ENCODE measurements around the gene LMTK3. TPM values are rescaled to one million over a fixed set of nuclear protein-coding genes. Genes with fewer than 3 reads are reported as not detected.
A peak's percentile ranks its signal among the peaks of the same experiment; 100 is the strongest.

Gene LMTK3
- total and polyA plus RNA-seq, 9 of the 15 experiments (the other 6 are each of a cell fraction or from before 2014, with no cell fraction given) = 0.35 to 12.3 (median 2.0) TPM; not detected in 2

GRCh38 chr19:48489608-48490216 lies 21.9 kb downstream of the LMTK3 start (continued):
- TF ChIP-seq ZBTB49 (CRISPR knock-in tag; IDR thresholded peaks at IDR 0.05; ENCODE audit: borderline replicate concordance) (no peak), ZBTB40 (IDR thresholded peaks at IDR 0.05) (no peak), ZBTB40 (CRISPR knock-in tag; IDR thresholded peaks at IDR 0.05) (no peak), CBX8 (IDR thresholded peaks at IDR 0.05; ENCODE audit: borderline replicate concordance, extremely low read depth, low read depth, low read length, poor library complexity, severe bottlenecking) (no peak), SLC30A9 (CRISPR knock-in tag; IDR thresholded peaks at IDR 0.05) (no peak), ZNF507 (tag; conservative IDR thresholded peaks at IDR 0.05) (no peak), LCOR (CRISPR knock-in tag; IDR thresholded peaks at IDR 0.05) (no peak), NFRKB (IDR thresholded peaks at IDR 0.05; ENCODE audit: low read depth) (no peak), ZNF23 (CRISPR knock-in tag; IDR thresholded peaks at IDR 0.05) (no peak), ZNF384 (IDR thresholded peaks at IDR 0.05; ENCODE audit: low read depth, low read length) (no peak), SIRT6 (IDR thresholded peaks at IDR 0.05; ENCODE audit: low read depth, low read length) (no peak), BCOR (IDR thresholded peaks at IDR 0.05) (peak; percentile 94), CREB1 (IDR thresholded peaks at IDR 0.05) (no peak), CREB1 (CRISPR knock-in tag; IDR thresholded peaks at IDR 0.05) (peak; percentile 42; the same call in 1 of the 2 replicates), NFE2 (IDR thresholded peaks at IDR 0.05; ENCODE audit: low read depth) (no peak), ZBTB12 (CRISPR knock-in tag; IDR thresholded peaks at IDR 0.05) (no peak)
